Astrocyte of the spinal cord (primary cell): ENCODE data around the gene C3orf70.

Experiments used
- DNase-seq: peaks from one replicate; pipeline ENCODE4 v3.0.0; 2011; ENCODE audit warnings: low read depth, low spot score
- H3K4me3 ChIP-seq: 2 replicates; pipeline ENCODE4 v1.5.1; 2011; ENCODE audit warnings: low read depth, mild to moderate bottlenecking, low read length, moderate library complexity
- CTCF ChIP-seq: IDR thresholded peaks from 2 replicates; pipeline ENCODE4 v1.5.1; 2012; ENCODE audit warnings: low read depth, mild to moderate bottlenecking, low read length, inconsistent platforms
- in situ Hi-C: cut with HindIII; loops from 2 replicates; pipeline ENCODE4 v1.10.0; 2017; ENCODE audit warnings: low sequenced_read_pairs

The C3orf70 gene

GRCh38 chr3:185151964-185152409 lies 873 bp downstream of the C3orf70 start:
- DNase-seq: no peak
- no peak for TF ChIP-seq CTCF
- in situ Hi-C loops: no loop called here
- H3K4me3 ChIP-seq: peak overlapping the region; percentile 54

DNA sequence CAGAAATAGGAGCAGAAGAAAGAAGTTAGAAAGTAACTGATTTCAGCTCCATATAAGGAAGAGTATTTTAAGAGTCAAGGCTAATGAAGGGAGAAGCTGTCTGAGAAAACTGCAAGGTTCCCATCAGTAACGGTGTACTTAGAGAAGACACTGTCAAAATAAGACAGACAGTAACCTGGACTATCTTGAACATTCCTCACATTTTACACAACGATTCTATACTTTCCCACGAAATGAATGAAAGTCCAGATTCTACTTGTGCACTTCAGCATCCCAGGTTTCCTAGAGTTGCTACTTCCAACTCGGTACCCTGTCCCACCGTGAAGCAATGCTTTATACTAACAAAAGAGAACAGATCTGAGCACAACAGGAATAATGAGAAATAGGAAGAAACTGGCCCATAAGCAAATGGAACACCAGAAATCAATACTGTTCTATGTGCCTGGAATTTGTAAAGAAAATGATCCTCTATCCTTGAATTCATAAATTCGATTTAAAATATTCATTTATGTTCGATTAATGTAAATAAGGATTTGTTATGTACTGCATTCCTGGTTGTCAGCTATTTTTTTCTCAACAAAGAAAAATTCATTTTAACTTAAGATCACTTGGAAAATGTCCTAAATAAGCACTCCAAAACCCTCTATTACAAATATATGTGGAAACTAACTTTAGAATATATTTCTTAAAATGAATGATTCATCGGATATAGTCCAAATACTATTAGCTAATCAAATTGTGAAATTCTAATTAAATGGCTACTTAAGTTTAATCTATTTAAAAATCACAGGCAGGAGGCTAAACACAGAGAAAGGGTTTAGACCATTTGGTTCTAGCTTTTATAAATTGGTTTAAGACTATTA lies 1.5 kb downstream of the C3orf70 start:
- DNase-seq: no peak
- H3K4me3 ChIP-seq: no peak overlapping the region
- TF ChIP-seq CTCF: no peak
- in situ Hi-C loops: no loop called here

GRCh38 chr3:185150561-185150960 lies 2.3 kb downstream of the C3orf70 start:
- TF ChIP-seq CTCF: no peak
- DNase-seq: no peak
- in situ Hi-C loops: no loop called here
- no peak overlapping the region for H3K4me3 ChIP-seq

GRCh38 chr3:185149591-185149990 lies 3.3 kb downstream of the C3orf70 start:
- DNase-seq: no peak
- TF ChIP-seq CTCF: no peak
- in situ Hi-C loops: no loop called here
- H3K4me3 ChIP-seq: no peak overlapping the region

DNA sequence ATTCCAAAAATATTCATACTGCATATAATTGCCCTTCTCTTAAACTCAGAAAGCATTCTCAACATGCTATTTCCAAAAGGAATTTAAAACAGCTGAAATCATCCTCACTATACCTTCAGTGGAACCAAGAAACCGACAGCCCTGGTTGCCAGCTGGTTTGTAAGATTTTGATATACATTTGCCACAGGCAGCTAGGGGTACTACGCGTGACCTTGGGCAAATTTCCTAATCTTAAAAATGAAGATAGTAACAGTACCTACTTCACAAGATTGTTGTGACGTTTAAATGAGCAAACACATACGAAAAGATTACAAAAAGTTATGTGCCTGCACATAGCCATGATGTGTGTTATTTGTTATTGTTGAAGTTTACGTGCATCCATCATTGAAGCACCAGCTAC lies 7.3 kb downstream of the C3orf70 start:
- H3K4me3 ChIP-seq: no peak overlapping the region
- no peak for TF ChIP-seq CTCF
- DNase-seq: no peak
- in situ Hi-C loops: no loop called here

GRCh38 chr3:185144784-185145183 lies 8.1 kb downstream of the C3orf70 start:
- H3K4me3 ChIP-seq: no peak overlapping the region
- in situ Hi-C loops: no loop called here
- DNase-seq: no peak
- no peak for TF ChIP-seq CTCF
